Osteoblast (primary cell): ENCODE measurements around the gene TPM3. TPM values are rescaled to one million over a fixed set of nuclear protein-coding genes. Genes with fewer than 3 reads are reported as not detected.

ENCODE experiments used
- DNase-seq: peaks from one replicate; pipeline ENCODE4 v3.0.0; 2011; ENCODE audit warnings: low spot score, mixed read lengths; ENCODE audit not compliant: insufficient read length; ENCODE audit errors: missing footprints
- H2AFZ ChIP-seq: 2 replicates; pipeline ENCODE4 v1.6.0; 2011; ENCODE audit warnings: mild to moderate bottlenecking, low read length
- H3K27ac ChIP-seq: 2 replicates; pipeline ENCODE4 v1.5.1; 2011; ENCODE audit warnings: mild to moderate bottlenecking, low read depth, low read length, moderate library complexity
- H3K27me3 ChIP-seq: 2 replicates; pipeline ENCODE4 v1.6.0; 2012; ENCODE audit warnings: mild to moderate bottlenecking, control low read depth, inconsistent platforms, low read length, moderate library complexity; ENCODE audit not compliant: insufficient read depth
- H3K36me3 ChIP-seq: 2 replicates; pipeline ENCODE4 v1.5.1; 2011; ENCODE audit warnings: mild to moderate bottlenecking, low read length, control low read depth, moderate library complexity; ENCODE audit not compliant: insufficient read depth
- H3K4me1 ChIP-seq: 2 replicates; pipeline ENCODE4 v1.5.1; 2011; ENCODE audit warnings: mild to moderate bottlenecking, low read length, control low read depth, moderate library complexity; ENCODE audit not compliant: insufficient read depth
- H3K4me2 ChIP-seq: 2 replicates; pipeline ENCODE4 v1.6.0; 2011; ENCODE audit warnings: mild to moderate bottlenecking, low read length; ENCODE audit not compliant: insufficient read depth
- H3K4me3 ChIP-seq: fragments of 200-600 bp; sonication (generic); 3 replicates; pipeline ENCODE4 v1.5.1; 2012; ENCODE audit warnings: mild to moderate bottlenecking, low read length, inconsistent platforms; ENCODE audit not compliant: insufficient read depth
- H3K79me2 ChIP-seq: 2 replicates; pipeline ENCODE4 v1.6.0; 2012; ENCODE audit warnings: mild to moderate bottlenecking, low read length, control low read depth, inconsistent platforms; ENCODE audit not compliant: insufficient read depth
- H3K9me3 ChIP-seq: 2 replicates; pipeline ENCODE4 v1.5.1; 2011; ENCODE audit warnings: low read depth, low read length, control low read depth
- H4K20me1 ChIP-seq: 2 replicates; pipeline ENCODE4 v1.6.0; 2012; ENCODE audit warnings: mild to moderate bottlenecking, low read length, control low read depth; ENCODE audit not compliant: insufficient read depth
- CTCF ChIP-seq: IDR thresholded peaks from 2 replicates; pipeline ENCODE4 v1.5.1; 2011; ENCODE audit warnings: mild to moderate bottlenecking, low read depth, low read length, moderate library complexity; ENCODE audit errors: extremely low read depth
- total RNA-seq: library from RNA; depleted of rRNA; stranded (reverse); fragments of >200 nt; gene quantifications from 2 replicates; pipeline ENCODE4 v1.2.3, GENCODE V29; 2012

Gene TPM3
- total RNA-seq, 1 donor, result 299 TPM

DNA sequence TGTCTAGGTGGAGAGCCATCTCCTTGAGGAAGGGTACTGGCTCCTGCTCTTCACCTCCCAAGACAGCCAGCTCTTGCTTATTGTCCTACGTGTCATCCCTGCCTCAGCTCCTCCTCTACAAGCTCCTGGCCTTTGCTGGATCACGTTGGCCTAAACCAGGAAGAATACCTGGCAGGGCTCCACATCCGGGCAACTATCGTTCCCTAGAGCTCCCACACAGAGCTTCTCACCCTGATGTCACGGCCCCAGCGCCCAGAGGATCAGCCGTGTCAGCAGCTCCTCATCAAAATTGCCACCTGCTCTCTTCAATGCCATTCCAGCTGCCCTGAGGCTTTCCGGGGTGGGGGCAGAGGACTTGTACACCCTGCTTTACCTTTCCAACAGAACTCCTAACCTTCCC lies 1.9 kb upstream of the TPM3 start:
- DNase-seq, result no peak

DNA sequence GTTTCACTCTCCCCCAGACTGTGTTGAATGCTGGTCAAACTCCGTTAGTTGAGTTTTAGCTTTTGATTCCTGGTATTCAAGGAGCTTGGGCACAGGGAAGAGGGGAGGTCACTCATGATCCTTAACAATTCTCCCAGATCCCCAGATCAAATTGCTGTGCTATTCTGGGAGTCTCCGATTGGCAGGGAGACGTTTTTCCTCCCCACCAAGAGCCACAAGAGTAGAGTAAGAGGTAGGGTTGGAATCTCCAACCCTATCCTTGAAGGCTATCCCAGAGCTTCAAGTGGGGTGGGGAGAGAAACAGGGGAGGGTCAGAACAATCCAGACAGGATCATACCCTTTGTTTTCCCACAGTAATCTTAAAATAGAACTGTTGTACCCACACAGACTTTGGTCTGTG lies 576 bp upstream of the TPM3 start:
- Histone ChIP-seq H3K4me3 (no peak overlapping the region), H3K9me3 (no peaks in the 10 kb centered on the region), H3K4me2 (no peak overlapping the region), H2AFZ (no peak overlapping the region), H3K27me3 (peaks cover 30% of the 10 kb centered on the region), H3K36me3 (no peaks in the 10 kb centered on the region), H3K27ac (no peak overlapping the region), H3K79me2 (no peaks in the 10 kb centered on the region), H3K4me1 (peaks cover 16% of the 10 kb centered on the region), H4K20me1 (no peaks in the 10 kb centered on the region)
- no peak for TF ChIP-seq CTCF
- no peak for DNase-seq

More for the DNA sequence above, 1.9 kb upstream of the TPM3 start:
- Histone ChIP-seq H3K27me3 (peaks cover 27% of the 10 kb centered on the region), H2AFZ (no peak overlapping the region), H3K9me3 (no peaks in the 10 kb centered on the region), H3K4me2 (no peak overlapping the region), H3K79me2 (no peaks in the 10 kb centered on the region), H3K4me1 (peaks cover 16% of the 10 kb centered on the region), H3K4me3 (no peak overlapping the region), H4K20me1 (no peaks in the 10 kb centered on the region), H3K27ac (no peak overlapping the region), H3K36me3 (no peaks in the 10 kb centered on the region)
- no peak for TF ChIP-seq CTCF

- Histone ChIP-seq H3K4me1 (peaks cover 12% of the 10 kb centered on the region), H3K9me3 (no peaks in the 10 kb centered on the region), H3K27ac (no peak overlapping the region), H3K27me3 (peaks cover 34% of the 10 kb centered on the region), H3K4me3 (no peak overlapping the region), H3K36me3 (no peaks in the 10 kb centered on the region), H2AFZ (no peak overlapping the region), H3K79me2 (no peaks in the 10 kb centered on the region), H4K20me1 (no peaks in the 10 kb centered on the region), H3K4me2 (peak overlapping the region; percentile 47)
- DNase-seq, result peak; percentile 59
- TF ChIP-seq CTCF, result no peak
Observed at GRCh38 chr1:154190550-154190949, 1.4 kb downstream of the TPM3 start.

DNA sequence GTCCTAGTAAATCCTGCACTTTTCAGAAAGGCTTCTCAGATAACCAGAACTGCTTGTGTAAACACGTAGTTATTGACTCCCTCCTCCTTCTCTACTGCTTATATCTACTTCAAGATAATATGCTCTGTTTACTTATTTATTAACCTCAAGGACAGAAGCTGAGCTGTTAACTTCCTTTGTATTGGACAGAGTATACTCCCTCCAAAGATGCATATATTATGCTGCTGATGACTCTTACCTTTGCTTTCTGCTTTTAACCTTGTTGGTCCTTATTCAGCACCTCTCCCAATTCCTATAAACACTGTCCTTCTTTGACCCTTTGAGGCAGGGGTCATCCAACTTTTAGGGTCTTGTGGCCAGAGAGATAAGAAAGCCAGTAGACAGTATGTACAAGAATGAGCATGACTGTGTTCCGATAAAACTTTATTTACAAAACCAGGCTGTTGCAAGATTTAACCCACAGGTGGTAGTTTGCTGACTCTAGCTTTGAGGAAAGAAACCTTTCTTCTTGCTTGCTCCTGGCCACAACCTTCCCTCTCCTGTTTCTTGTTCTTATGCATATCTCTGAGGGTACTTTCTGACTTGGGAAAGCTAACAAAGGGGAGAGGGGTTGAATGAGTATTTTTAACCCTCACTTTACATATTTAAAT lies 4.9 kb downstream of the TPM3 start:
- Histone ChIP-seq H3K27ac (no peak overlapping the region), H3K9me3 (no peaks in the 10 kb centered on the region), H3K36me3 (no peaks in the 10 kb centered on the region), H4K20me1 (peaks cover 8% of the 10 kb centered on the region), H3K4me1 (peaks cover 17% of the 10 kb centered on the region), H3K79me2 (peaks cover 10% of the 10 kb centered on the region), H2AFZ (no peak overlapping the region), H3K4me2 (no peak overlapping the region), H3K4me3 (no peak overlapping the region), H3K27me3 (peaks cover 12% of the 10 kb centered on the region)
- TF ChIP-seq CTCF, result no peak
- no peak for DNase-seq
